ENCODE results near the gene CEND1. TPM values are rescaled to one million over a fixed set of nuclear protein-coding genes. Genes with fewer than 3 reads are reported as not detected.

Gene CEND1
- polyA plus RNA-seq, 4 donors: 0.49 to 1.5 (median 0.59) TPM

- DNase-seq (ENCODE audit: low read depth in 4 of 4, low spot score in 3 of 4): no peak
Observed at GRCh38 chr11:796565-797295, 6.8 kb upstream of the CEND1 start.

GRCh38 chr11:795634-796564 lies 6.0 kb upstream of the CEND1 start:
- DNase-seq (ENCODE audit: low read depth in 4 of 4, low spot score in 3 of 4): no peak

GRCh38 chr11:794766-795633 lies 5.1 kb upstream of the CEND1 start:
- no peak for DNase-seq (ENCODE audit: low read depth in 4 of 4, low spot score in 3 of 4)

- DNase-seq (ENCODE audit: low read depth in 4 of 4, low spot score in 3 of 4): no peak
Observed at GRCh38 chr11:794013-794765, 4.3 kb upstream of the CEND1 start.

GRCh38 chr11:793556-793955 lies 3.7 kb upstream of the CEND1 start:
- no peak for DNase-seq (ENCODE audit: low read depth in 4 of 4, low spot score in 3 of 4)

GRCh38 chr11:792873-793272 lies 3.0 kb upstream of the CEND1 start:
- DNase-seq (ENCODE audit: low read depth in 4 of 4, low spot score in 3 of 4): no peak

- no peak for DNase-seq (ENCODE audit: low read depth in 4 of 4, low spot score in 3 of 4)
Observed at GRCh38 chr11:792535-792821, 2.6 kb upstream of the CEND1 start.

GRCh38 chr11:791658-792534 lies 2.0 kb upstream of the CEND1 start:
- no peak for DNase-seq (ENCODE audit: low read depth in 4 of 4, low spot score in 3 of 4)

- DNase-seq (ENCODE audit: low read depth in 4 of 4, low spot score in 3 of 4): no peak
Observed at GRCh38 chr11:790721-791564, 1.1 kb upstream of the CEND1 start.

- DNase-seq (ENCODE audit: low read depth in 4 of 4, low spot score in 3 of 4): no peak
Observed at GRCh38 chr11:788953-789940, 643 bp downstream of the CEND1 start.

- DNase-seq (ENCODE audit: low read depth in 4 of 4, low spot score in 3 of 4): no peak
Observed at GRCh38 chr11:788009-788640, 1.8 kb downstream of the CEND1 start.

GRCh38 chr11:787084-787675 lies 2.7 kb downstream of the CEND1 start:
- no peak for DNase-seq (ENCODE audit: low read depth in 4 of 4, low spot score in 3 of 4)

- no peak for DNase-seq (ENCODE audit: low read depth in 4 of 4, low spot score in 3 of 4)
Observed at GRCh38 chr11:786235-787083, 3.4 kb downstream of the CEND1 start.

GRCh38 chr11:783581-784015 lies 6.3 kb downstream of the CEND1 start:
- peak in 2 of 4 donors; percentile 53 to 76 for DNase-seq (ENCODE audit: low read depth in 4 of 4, low spot score in 3 of 4)

Data from left renal pelvis (tissue), 4 donors.